Measurements from ENCODE around the gene GPS1.

GPS1 gene

GRCh38 chr17:82047914-82048570 lies 3.7 kb upstream of the GPS1 start:
- DNase-seq: no peak

DNA sequence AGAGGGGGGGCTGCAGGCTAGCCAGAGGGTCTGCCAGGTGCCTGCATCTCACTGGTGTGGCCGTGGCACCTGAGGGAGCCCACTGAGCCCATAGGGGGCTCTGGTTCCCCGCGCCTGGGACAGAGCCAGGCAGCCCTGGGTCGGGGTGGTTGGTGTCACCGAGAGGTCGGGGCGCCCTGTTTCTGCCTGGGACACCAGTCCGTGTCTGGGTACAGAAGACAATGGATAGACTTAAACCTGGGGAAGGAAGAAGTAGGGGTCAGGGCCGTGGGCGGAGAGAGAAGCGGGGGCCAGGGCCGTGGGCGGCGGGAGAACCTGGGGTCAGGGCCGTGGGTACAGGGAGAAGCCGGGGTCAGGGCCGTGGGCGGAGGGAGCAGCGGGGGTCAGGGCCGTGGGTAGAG lies 3.1 kb upstream of the GPS1 start:
- no peak for DNase-seq

DNA sequence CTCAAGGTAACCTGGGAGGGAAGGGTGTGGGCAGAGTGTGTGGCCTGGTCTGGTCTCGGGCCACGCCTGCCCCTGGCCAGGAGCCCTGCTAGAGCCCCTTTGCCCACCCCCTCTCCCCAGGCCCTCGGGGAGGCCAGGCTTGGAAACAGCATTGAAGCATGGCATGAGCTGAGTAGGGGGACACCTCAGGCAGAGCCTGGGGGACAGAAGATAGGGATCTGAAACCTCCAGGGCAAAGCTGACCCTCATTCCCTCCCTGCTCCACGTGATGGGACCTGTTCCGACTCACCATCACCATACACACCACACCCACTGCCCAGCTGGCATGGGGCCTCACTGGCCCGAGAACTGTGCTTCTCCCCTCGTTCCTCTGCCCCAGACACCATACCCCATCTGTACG lies 2.6 kb upstream of the GPS1 start:
- no peak for DNase-seq

- DNase-seq: no peak
Measured at GRCh38 chr17:82049521-82049971, 2.2 kb upstream of the GPS1 start.

DNA sequence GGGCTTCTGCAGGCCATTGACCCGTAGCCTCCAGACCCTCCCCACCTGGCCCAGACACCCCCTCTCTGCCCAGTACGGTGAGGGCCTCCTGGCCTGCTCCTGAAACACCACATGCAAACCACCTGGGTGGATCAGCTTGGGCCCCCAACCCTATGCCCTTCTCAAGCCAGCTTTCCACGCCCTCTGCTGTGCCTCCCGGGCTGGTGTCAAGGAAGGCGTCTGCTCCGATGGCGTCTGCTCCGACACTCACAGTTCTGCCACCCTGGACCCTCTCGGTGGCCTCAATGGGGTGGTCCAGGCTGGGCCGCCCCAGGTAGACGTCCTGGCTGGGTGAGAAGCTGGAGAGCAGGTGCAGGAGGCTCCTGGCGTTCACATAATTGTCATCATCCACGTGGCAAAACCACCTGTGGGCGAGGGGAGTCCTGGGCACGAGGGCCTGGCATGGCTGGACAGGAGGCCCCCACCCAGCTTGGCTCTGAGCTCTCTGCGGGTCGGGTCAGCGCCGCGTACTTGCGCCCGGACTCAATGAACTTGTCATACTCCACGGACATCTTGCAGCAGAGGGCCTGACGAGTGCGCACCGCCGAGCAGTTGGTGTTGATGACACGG lies 1.4 kb upstream of the GPS1 start:
- DNase-seq: no peak

DNA sequence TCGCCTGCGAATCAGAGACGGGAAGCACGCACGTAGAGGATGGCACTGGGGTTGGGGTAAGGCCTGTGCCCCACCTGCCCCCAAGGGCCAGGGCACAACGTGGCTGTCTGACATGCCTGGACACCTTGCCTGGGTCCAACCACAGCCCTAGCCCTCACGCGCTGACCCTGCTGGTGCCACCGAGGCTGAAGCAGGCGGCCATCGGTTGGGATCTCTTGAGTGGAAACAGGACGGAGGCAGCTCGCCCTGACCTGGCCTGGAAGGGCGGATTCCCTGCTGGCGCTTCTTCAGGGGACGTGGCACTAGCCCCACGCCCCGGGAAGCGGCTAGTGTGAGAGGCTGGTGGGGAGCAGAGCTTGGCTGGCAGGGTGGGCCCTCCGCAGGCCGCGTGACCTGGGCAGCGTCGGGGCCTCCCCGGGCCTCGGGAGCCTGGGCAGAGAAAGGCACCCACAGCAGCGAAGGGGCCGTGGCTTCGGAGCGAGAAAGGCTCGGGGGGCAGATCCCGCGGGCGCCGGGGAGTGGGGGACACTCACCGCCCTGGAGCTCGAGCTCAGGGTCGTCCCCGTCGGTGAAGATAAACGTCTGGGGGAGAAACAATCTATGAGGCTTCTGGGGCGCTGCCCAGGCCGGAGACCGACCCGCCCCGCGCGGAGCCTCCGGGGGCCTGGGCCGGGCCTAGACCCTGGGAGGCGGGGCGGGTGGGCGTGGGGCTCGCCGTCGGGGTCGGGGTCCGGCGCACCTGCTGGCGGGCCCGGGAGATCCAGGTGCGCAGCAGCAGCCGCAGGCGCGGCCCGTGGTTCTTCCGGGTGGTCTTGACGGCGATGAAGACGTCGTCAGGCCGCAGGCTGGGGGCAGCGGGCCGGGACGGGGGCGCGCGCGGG lies 697 bp upstream of the GPS1 start:
- DNase-seq: no peak

DNA sequence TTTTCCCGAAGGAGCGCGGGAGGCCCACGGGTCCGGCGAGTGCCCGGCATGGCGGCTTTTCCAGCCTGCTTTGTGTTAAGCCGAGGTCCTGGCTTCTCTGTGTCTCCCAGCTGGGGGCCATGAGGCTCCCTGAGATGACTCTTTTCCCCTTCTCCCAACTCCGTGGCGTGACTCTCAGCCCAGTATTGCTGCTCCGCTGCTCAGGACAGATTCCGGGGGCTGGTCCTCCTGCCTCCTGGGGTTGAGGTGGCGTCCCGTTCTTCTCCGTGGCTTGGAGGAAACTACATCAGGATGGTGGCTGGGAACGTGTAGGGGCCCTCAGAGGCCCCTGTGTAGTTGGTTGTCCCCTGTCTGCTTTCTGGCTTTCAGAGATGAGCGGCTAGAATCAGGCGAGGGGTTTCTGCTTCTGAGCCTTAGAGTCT lies 951 bp downstream of the GPS1 start:
- DNase-seq: no peak

DNA sequence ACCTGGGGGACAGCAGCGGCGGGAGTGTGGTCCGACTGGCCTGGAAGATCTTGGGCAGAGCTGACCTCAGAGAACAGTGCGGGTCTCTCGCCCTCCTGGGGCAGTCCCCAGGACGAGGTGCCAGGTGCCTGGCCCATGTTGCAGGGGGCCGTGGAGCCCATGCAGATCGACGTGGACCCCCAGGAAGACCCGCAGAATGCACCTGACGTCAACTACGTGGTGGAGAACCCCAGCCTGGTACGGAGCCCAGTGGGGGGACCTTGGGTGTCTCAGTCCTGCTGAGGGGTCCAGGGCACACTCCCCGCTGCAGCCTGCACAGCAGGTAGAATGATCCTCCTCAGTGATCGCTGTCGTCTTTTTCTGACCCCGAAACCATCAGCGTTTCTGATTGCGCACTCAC lies 1.4 kb downstream of the GPS1 start:
- DNase-seq: no peak

DNA sequence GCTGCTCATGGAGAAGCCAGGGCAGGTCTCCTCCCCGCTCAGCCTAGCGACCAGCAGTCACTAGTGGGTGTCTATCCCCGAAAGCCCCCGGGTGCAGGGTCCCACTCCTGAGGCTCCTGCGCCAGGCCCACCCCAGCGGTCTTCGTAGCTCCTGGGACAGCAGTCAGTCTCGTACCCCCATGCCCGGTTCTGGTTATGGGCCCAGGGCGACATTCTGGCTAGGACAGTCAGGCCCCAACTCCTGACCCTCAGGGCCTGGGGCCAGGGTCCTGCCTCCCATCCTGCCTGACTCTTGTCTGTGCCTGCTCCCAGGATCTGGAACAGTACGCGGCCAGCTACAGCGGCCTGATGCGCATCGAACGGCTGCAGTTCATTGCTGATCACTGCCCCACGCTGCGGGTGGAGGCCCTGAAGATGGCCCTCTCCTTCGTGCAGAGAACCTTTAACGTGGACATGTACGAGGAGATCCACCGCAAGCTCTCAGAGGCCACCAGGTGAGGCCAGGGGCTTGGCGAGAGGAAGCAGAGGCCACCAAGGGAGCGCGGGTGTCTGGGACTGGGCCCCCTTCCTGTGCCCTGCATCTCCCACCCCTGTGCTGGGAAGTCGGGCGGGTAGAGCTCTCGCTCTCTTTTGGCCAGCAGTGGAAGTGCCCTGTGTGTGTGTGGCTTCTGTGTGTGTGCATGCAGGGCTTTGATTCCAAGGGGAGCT lies 2.0 kb downstream of the GPS1 start:
- DNase-seq: no peak

DNA sequence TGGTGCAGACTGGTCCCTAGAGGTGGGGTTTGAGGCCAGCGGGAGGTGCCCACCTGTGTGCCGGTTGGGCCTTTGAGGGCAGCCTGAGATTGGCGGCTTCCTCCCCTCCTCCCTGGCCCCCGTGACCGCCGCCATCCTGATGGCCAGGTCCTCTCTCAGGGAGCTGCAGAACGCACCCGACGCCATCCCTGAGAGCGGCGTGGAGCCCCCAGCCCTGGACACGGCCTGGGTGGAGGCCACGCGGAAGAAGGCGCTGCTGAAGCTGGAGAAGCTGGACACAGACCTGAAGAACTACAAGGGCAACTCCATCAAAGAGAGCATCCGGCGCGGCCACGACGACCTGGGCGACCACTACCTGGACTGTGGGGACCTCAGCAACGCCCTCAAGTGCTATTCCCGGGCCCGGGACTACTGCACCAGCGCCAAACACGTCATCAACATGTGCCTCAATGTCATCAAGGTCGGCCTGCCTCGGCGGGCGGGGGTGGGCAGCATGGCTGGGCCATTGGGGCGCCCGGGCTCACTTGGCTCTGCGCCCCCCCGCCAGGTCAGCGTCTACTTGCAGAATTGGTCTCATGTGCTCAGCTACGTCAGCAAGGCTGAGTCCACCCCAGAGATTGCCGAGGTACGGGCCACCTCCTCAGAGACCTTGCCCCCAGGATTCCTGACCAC lies 2.8 kb downstream of the GPS1 start:
- DNase-seq: no peak

- no peak for DNase-seq
Measured at GRCh38 chr17:82055023-82055964, 3.6 kb downstream of the GPS1 start.

DNA sequence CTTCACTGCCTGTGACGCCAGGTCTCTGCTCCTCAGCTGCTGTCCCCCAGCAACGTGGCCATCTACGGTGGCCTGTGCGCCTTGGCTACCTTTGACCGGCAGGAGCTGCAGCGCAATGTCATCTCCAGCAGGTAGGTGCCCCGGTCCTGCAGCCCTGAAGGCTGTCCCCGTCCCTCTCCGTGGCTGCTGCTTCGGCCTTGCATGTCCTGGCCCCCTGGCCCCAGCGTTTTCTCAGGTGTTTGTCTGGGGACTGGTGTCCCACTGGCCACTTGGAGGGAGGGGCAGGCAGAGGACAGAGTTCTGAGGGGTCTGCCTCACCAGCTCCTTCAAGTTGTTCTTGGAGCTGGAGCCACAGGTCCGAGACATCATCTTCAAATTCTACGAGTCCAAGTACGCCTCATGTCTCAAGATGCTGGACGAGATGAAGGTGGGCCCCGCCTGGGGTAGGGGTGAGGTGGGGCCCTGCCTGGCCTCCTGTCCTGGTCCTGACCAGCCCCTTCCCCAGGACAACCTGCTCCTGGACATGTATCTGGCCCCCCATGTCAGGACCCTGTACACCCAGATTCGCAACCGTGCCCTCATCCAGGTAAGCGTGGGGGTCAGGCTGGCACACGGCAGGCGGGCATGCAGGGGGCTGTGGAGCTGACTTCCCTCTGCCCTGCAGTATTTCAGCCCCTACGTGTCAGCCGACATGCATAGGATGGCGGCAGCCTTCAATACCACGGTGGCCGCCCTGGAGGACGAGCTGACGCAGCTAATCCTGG lies 4.4 kb downstream of the GPS1 start:
- DNase-seq: no peak

- DNase-seq: no peak
Measured at GRCh38 chr17:82056729-82057621, 5.3 kb downstream of the GPS1 start.

GRCh38 chr17:82058230-82058854 lies 6.6 kb downstream of the GPS1 start:
- DNase-seq: no peak

GRCh38 chr17:82058855-82059249 lies 7.2 kb downstream of the GPS1 start:
- DNase-seq: no peak

DNA sequence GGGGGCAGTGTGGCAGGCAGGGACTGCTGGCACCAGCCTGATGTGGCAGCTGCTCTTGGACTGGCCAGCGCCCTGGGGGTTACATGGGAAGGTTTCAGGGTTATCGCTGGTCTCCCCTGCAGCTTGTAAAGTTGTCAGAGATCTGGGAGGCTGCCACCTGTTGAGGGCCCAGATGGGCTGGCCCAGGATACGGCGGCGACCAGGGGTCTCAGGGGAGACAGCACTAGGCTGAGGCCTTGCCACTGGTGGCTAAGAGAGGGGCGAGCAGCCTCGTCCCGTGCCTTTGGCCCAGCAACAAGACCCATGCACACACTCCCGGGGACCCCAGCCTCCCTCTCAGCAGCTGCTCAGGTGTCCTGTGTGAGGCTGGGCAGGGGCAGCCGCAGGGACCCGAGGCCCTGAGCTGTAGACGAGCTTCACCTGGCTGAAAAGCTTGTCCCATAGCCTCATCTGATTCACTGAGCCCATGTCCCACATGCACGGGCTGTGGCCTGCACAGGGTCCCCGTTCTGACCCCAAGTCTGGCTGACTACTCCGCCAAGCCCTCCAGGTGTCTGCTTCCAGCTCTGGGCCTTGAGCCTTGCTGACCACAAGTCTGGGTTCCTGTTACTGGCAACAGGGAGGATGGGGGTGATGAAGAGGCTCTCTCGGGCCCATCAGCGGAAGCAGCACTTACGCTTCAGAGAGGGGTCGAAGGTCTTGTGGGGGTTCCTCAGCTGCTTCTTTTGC lies 7.7 kb downstream of the GPS1 start:
- DNase-seq: no peak

DNA sequence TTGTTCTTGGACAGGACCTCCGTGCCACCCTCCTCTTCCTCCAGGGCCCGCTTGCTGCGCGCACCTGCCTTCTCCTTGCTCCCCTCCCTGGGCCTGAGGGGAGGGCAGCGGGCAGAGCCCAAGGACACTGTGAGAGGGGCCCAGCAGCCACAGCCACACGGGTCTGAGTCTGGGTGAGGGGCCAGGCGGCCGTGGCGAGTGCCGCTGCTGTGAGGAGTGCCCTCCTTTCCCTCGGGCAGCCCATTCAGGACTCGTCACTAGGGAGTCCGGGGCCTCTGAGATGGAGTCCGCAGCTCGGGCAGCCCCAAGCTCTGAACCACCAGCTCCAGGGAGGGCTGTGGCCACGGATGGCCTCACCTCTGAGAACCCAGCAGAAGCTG lies 8.3 kb downstream of the GPS1 start:
- no peak for DNase-seq

DNA sequence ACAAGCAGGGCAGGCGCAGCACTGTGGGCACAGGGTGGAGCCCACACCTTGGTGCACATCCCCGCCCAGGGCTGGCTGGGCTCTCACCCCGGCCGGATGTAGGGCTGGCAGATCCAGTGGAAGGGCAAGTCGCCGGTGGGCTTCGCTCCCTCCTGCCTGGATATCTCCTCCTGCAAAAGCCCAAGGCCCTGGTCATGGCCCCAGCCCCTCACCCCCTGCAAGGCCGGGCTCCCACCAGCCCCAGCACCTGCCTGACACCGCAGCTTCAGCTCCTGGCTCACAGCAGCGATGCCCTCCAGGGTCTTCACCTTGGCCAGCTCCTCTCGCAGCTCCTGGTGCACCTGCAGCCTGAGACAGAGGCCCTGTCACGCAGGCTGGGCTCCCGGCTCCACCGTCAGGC lies 8.9 kb downstream of the GPS1 start:
- DNase-seq: no peak
